Activated T-cell treated with anti-CD3 and anti-CD28 coated beads, Interleukin-2, amount 50 U/mL, for 1 hour (primary cell): ENCODE data around the gene S100A10.
A peak's percentile ranks its signal among the peaks of the same experiment; 100 is the strongest.

Experiments used
- DNase-seq: peaks from one replicate; pipeline ENCODE4 v3.0.0-alpha.2; 2020

The S100A10 gene

DNA sequence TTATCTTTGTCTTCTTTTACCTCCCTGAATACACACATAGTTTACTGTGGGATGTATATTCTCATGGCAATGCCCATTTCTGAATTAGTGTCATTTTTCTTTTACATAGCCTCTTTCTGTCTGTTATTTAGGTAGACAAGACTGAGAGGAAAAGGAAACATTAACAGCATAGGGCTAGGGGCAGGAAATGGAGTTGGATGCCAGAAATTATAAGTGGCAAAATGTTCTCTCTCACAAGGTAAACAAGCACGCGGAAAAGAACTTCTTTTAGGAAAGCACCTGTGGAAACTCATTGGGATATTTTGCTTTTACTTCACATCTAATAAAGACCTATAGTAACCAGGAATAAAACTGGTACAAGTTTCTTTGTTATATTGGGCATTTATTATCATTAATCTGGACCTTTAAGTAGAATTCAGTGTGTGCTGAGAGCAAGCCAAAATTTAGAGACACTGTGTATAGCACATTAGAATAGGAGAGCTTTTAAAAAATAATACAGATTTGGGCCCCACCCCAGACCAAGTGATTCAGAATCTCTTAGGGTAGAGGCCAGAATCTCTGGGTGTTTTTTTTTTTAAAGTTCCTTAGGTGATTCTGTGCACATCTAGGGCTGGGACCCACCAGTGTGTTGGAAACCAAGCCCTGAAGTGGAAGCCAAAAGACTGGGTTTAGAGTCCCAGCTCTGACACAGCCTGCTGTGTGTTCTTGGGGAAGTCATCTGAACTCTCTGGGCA is 32.7 kb downstream of the S100A10 start:
- no peak for DNase-seq

GRCh38 chr1:151958959-151959358 is 34.7 kb downstream of the S100A10 start:
- no peak for DNase-seq

DNA sequence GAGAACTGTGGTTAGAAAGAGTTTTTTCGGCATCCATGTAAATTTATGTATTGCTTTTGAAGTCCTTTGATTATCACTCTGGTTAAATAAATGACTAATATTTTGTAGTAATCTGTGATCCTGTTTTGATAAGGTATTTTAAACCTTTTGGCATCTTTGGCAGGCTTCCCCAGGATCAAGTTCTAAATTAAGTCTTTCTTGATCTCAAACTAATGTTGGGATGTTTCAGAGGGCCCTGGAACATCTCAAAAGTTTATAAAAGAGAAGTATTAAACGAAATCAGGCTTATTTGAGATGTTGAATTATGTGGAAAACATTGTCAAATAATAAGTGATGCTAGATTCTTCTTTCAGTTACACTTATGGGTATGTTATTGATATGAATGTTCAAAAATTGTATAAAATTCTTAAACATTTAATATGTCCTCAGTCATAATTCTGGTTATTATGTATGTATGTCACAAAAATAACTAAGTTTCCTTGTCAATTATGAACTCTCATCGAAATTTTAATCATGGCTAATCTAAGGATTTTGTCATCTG is 36.6 kb downstream of the S100A10 start:
- DNase-seq, result no peak

DNA sequence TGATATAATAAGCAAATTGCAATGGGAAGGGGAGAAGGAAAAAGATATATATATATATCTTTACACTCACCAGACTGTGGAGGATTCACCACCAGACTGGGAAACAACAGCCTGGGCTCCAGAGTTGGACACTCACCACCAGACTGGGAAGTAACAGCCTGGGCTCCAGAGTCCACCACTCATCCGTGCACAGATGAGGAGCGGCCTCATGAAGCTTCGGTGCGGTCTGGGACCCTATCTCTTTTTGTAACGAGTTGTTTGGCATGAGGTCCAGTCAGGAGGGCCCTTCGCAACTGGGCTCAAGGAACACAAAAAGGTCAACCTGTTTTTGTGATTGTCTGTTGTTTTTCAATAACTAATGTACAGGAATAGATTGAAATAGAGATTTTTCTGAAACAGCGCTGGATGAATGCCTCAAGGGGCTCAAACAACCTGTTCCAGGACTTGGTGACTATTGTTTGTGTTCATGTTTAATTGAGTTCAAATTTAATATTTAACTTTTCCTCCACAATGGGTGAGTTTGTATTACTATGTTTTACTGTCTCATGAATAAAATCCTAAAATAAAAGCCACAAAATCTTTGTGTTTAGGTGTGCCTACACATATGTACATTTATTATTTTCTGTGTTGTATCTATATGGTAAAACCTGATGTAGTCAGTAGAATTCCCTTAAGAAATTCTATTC is 40.1 kb downstream of the S100A10 start:
- DNase-seq, result no peak

- no peak for DNase-seq
Observed at GRCh38 chr1:151952811-151953210, 40.8 kb downstream of the S100A10 start.

DNA sequence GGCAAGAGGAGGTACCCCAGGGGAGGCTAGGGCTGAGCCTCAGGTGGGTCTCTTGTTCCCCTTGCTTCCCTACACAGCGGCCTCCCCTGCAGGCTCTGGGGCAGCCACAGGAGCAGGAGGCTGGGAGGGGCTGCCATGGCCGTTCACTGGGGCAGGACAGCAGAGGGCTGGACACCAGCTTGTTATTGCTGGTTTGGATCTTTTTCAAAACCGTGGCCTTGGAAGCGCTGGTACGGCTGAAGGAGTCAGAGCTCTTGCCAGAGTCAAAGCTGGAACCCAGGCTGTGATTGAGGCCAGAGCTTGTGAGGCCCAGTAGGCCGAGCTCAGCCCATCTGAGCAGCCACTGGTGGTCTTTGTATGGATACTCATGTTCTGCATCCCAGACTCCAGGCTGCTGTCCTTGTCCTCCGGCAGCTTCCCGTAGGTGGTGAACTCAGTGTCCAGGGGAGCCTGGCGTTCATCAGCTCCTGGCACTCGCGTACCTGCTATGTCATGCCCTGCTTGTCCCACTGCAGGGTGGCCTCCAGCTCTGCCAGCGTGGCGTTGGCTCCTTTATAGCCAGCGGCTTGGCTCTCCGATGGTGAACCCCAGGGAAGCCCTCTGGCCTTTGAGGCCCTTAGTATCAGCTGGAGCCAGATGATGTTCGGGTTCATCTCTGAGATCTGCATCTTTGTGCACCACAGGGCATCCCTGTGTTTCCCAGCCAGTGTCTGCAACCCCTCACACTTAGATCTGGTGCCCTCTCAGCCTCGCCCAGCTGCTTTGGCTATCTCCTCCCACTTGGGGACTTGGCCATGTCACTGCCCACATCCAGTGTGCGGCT is 44.1 kb downstream of the S100A10 start:
- no peak for DNase-seq

DNA sequence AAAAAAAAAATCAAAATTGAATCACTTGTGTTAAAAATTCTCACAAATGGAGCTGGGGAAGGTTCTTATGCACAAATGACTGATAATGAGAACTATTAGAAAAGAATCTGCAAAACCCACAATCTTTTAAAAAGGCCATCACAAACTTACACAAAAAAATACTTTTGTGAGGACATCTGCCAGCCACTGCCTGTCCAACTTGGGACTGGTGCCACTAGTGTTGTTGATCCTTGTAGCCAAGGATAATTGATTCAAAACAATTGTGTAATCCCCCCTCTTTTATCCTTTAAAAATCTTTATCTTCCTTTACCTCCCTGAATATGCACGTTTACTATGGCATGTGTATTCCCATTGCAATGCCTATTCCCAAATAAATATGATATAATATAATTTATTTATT is 45.2 kb downstream of the S100A10 start:
- no peak for DNase-seq

GRCh38 chr1:151947140-151947539 is 46.5 kb downstream of the S100A10 start:
- DNase-seq, result no peak

GRCh38 chr1:151945725-151946722 is 47.6 kb downstream of the S100A10 start:
- DNase-seq, result peak; percentile 73

DNA sequence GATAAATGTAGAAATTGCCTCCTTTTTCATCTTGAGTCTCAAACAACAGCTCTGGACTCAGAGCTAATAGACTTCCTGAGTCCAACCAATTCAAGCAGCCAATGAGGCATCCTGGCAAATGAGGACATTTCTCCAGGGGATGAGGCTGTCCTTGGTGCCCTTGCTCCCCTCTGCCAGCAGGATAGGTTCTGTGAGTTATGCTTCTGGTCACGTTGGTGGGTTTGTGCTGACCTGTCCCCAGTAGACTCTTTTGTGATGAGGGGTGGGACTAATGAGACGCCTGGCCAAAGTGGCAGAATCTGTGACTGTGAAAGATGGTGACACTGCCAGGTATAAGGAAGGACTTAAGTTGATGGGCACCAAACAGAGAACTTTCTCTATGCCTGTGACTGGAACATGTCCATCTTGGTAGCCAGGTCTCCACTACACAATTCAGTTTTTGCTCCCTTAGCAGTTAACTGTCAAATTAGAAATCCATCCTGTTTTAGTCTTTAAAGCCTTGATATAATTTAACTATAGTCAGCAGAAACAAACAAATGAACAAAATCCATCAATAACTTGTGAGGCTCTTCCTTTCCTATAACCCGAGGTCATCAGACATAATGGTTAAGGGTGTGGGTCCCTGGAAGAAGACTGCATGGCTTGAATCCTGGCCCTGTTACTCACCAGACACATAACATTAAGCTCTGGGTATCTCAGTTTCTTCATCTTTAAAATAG is 48.6 kb downstream of the S100A10 start:
- DNase-seq, result no peak

- DNase-seq, result no peak
Observed at GRCh38 chr1:151944126-151944856, 49.4 kb downstream of the S100A10 start.

GRCh38 chr1:151943591-151943990 is 50.1 kb downstream of the S100A10 start:
- DNase-seq, result no peak

- no peak for DNase-seq
Observed at GRCh38 chr1:151942882-151943281, 50.8 kb downstream of the S100A10 start.

DNA sequence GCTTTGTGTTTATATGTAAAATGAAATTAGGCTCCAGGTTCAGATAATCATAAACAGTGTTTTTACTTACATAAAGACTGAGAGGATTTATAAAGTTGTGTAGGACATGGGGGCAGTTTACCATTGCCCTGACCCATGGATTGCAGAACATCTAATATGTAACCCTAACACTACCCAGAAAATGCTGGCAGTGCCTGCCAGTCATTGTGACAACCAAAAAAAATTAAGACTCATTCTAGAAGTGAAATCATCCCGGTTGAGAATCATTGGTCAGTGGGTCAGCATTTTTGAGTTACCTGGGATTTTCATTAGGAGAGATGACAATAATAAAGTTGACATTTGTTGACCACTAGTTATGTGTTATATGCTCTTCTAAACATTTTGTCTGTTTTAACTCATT is 53.1 kb downstream of the S100A10 start:
- no peak for DNase-seq

GRCh38 chr1:151939779-151940178 is 53.9 kb downstream of the S100A10 start:
- no peak for DNase-seq

DNA sequence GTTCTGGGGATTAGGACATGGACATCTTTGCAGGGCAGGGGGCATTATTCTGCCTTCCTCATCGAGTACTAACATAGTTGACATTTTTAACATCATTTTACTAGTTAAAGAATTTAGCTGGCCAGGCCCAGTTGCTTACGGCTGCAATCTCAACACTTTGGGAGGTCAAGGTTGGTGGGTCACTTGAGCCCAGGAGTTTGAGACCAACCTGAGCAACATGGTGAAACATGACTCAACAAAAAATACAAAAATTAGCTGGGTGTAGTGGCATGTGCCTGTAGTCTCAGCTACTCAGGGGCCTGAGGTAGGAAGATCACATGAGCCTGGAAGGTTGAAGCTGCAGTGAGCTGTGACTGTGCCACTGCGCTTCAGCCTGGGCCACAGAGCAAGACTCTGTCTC is 54.5 kb downstream of the S100A10 start:
- no peak for DNase-seq

GRCh38 chr1:151936653-151937052 is 57.0 kb downstream of the S100A10 start:
- DNase-seq, result no peak

- DNase-seq, result no peak
Observed at GRCh38 chr1:151935894-151936602, 57.6 kb downstream of the S100A10 start.

- no peak for DNase-seq
Observed at GRCh38 chr1:151935154-151935553, 58.5 kb downstream of the S100A10 start.

GRCh38 chr1:151934048-151934493 is 59.6 kb downstream of the S100A10 start:
- no peak for DNase-seq
